ENCODE results near the gene PLA2G2F.

- TF ChIP-seq SP1 (IDR thresholded peaks at IDR 0.05) (no peak), TARDBP (IDR thresholded peaks at IDR 0.05) (no peak)
Observed at GRCh38 chr1:20117236-20117635, 21.9 kb upstream of the PLA2G2F start.

Measured in HEK293T (cell line).